GM21390 (cell line): ENCODE results near the gene RERE.

Experiments
- ATAC-seq: cut with Tn5 transposase; IDR thresholded peaks from one replicate; pipeline ENCODE4 v1.9.1; 2021; ENCODE audit not compliant: unreplicated experiment

Gene RERE

DNA sequence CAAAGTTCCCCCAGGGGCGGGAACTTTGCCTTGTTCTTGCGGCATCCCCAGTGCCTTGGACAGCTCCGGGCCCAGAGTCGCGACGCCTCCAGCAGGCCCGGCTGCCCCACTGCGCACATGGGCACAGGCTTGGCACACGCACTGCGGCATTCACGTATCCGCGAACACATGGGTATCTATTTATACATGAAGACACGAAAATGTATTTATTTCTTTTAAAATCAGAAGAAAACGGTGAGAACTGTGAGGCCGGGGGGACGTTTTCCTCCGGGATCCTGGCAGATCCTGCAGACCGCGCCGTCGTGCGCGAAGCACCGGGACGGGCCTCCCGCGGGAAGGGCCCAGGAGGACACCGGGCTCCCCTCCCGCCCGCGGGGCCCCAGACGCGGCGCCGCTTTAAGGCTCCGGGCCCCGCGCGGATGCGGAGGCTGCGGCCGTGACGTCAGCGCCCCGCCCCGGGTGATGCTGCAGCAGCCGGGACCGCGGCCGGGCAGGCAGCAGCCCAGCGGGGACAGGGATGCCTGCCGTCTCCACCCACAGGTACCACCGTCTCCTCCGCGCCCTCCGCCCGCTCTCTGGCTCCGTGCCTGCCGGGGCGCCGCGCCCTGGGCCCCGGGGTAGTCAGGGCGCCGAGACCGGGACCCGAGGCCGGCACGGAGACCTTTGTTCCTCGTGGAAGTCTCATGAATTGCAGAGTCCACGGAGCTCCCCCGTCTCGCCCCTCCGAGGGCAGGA lies 499.6 kb downstream of the RERE start, which contains the start of gene SLC45A1:
TSS of gene SLC45A1 (plus strand) at position 468 of the 735 bp plus-strand sequence. CDS start 6,216 bp downstream, outside the sequence.
- no peak for ATAC-seq

- ATAC-seq: no peak
Observed at GRCh38 chr1:8315573-8316475, 501.6 kb downstream of the RERE start.

DNA sequence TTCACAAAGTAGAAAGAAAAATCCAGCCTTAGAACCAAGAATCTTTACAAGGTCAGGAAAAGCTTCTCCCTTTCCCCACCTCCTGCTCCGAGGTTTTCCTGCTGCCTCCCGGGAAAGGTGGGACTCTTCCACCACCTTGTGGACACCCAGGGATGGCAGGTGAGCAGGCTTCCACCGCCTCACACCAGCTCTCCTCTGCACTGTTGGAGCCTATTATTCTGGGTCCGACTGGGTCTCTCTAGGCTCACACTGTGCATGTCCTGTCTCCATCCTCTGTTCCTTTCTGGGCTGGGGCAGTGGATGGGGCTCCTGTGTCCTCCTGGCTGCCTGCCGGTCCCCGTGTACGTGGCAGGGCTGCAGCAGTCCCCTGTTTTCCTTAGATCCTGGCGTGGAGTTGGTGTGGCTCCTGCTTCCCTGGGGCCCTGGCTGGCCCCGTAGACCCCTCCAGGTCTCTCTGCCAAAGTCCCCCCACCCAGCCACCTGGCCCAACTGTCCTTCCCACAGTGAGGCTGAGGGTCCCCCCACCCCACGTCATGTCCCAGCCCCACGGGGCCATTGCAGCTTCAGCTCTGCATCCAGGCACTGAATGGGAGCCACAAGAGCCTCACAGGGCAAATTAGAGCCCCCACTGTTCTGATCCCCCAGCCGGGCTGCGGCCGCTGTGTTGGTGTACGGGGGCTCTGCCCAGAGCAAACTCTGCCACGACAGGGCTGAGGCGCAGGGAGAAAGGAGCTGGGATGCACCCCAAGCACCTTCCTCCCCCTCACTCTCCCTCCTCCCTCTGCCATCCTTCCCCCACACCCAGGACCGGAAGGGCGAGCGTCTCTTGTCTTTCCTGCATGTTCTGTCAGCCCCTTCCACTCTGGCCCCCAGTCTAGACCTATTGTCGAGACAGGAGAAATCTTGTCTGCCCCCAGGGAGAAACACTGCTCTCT lies 502.8 kb downstream of the RERE start:
- ATAC-seq: no peak

DNA sequence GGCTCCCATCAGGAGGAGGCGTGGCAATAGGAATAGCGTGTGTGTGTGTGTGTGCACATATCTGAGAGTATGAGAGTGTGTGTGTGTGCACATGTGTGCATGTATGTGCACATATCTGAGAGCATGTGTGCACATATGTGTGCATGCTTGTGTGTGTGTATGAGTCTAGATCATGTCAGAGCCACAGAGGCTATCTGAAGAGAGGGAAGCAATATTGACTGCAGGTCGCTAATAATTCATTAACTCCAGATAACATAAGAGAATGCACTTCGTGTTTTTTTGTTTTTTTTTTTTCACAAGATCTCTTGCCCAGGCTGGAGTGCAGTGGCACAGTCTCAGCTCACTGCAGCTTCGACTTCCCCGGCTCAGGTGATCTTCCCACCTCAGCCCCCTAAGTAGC lies 504.2 kb downstream of the RERE start:
- no peak for ATAC-seq

- no peak for ATAC-seq
Observed at GRCh38 chr1:8312235-8313218, 504.9 kb downstream of the RERE start.

DNA sequence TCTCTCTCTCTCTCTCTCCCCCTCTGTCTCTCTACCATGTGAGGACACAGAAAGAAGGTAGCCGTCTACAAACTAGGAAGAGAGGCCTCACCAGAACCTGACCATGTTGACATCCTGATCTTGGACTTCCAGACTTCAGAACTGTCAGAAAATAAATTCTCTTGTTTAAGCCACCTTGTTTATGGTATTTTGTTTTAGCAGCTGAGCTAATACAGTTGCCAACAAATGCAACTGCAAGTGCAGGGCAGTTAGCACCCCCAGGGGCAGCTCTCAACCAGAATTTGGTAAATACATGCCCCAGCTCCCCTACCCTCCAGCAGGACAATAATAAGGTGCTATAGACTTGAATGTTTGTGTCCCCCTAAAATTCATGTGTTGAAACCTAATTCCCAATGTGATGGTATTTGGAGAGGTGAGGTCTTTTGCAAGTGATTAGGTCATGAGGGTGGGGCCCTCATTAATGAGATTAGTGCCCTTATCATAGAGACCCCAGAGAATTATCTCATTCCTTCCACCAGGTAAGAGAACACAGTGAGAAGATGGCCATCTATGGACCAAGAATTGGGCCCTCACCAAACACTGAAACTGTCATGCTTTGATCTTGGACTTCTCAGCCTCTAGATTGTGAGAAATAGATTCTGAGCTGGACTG lies 506.2 kb downstream of the RERE start:
- ATAC-seq: no peak

DNA sequence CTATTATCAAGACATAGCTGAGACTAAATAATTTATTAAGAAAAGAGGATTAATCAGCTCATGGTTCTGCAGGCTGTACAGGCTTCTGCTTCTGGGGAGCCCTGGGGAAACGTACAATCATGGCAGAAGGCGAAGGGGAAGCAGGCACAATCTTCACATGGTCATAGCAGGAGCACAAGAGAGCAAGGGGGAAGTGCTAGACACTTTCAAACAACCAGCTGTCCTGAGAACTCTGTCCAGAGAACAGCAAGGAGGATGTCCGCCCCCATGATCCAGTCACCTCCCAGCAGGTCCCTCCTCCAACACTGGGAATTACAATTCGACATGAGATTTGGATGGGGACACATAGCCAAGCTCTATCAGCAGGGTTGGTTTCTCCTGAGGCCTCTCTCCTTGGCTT lies 509.8 kb downstream of the RERE start:
- no peak for ATAC-seq

DNA sequence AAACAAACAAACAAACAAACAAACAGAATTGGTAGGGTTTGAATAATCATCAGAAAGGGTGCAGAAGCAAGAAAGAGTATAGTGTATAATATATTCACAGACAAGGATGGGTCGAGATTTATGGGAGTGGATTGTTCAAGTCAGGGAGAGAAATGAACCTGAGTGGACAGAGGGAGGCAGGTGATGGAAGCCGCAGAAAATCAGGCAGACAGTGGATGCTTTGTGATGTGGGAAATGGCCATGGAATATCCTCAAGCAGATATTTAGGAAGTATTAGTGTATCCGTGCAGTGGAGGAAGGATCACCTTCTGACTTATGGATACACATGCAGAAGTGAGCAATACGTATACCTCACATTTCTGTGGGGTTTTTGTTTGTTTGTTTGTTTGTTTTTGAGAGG lies 513.6 kb downstream of the RERE start:
- ATAC-seq: no peak

DNA sequence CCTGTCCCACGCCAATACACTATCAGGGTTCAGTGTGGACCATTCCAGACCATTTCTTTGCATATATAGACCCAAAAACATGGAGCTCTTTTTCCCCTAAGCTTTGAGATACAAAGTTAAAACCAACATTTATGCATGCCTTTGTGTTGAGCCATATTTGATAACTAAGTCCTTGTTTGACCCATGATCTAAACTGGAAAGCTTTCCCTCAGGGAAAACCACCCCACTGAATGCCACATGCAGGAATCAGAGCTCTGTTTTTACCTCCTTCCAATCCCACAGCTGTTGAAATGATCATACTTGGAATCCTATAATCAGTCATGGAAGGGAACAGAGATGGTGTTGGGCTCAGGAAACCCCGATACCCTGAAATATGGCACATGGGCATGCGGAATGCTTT lies 514.3 kb downstream of the RERE start:
- ATAC-seq: no peak
